CD1c-positive myeloid dendritic cell (primary cell): ENCODE measurements around the gene DGKE.
A peak's percentile ranks its signal among the peaks of the same experiment; 100 is the strongest.

ENCODE experiments used
- DNase-seq: peaks from one replicate; pipeline ENCODE4 v3.0.0-alpha.2; 2016; ENCODE audit errors: extremely low spot score

The DGKE gene

DNA sequence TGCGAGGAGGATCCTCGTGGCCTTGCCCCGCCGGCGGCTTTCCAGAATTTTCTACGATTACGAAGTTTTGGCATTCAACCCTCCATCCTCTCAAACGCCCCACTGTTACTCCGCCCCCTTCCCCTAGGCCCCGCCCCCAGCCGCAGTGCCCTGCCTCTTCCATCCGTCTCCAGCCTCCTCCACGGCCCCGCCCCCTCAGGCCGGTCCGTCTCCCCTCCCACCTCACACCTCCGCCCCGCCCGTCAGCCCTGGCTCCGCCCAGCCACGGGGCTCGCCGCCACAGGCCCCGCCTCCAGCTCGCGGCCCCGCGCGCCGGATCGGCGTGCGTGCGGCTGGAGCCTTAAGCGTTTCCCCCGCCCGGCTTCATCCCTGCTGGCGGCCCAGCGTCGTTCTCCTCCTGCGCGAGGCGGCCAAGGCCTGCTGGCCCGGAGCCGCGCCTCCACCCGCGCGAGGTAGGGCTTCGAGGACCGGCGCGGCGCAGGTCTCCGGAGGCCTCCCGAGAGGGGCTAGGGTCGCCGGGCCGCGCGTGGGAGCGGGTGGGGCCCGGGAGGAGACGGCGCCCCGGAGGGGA lies at the start of gene DGKE, which contains the start of gene C17orf67:
TSS of gene DGKE (plus strand) at position 343 of the 571 bp plus-strand sequence. CDS start 645 bp downstream, outside the sequence.
TSS of gene C17orf67 (minus strand) at position 112 of the 571 bp plus-strand sequence. CDS start 18,110 bp downstream, outside the sequence.
- peak; percentile 97 for DNase-seq

GRCh38 chr17:56785405-56785804 lies 48.5 kb upstream of the DGKE start:
- DNase-seq, result peak; percentile 13

- no peak for DNase-seq
Measured at GRCh38 chr17:56785997-56786680, 47.8 kb upstream of the DGKE start.

GRCh38 chr17:56786989-56787482 lies 46.9 kb upstream of the DGKE start:
- peak; percentile 96 for DNase-seq

GRCh38 chr17:56792267-56792666 lies 41.7 kb upstream of the DGKE start:
- no peak for DNase-seq

DNA sequence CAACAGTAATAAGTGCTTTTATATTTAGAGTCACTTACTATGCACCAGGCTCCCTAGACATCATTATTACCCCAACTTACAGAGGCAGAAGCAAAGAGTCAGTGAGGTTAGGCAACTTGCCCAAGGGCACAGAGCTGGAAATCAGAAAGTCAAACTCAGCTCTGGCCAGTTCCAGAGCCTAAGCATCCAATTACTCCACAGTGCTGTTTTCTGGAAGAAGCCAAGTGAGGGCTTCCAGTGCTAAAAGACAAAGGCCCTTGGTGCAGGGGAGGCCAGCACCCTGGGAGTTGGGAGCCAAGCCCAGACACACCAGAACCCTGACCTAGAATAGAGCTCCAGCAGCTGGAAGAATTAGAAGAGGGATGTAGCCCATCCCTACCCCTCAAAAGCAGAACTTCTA lies 40.4 kb upstream of the DGKE start:
- DNase-seq, result no peak

- DNase-seq, result peak; percentile 66
Measured at GRCh38 chr17:56793957-56794356, 40.0 kb upstream of the DGKE start.

GRCh38 chr17:56795221-56795865 lies 38.6 kb upstream of the DGKE start:
- no peak for DNase-seq

- no peak for DNase-seq
Measured at GRCh38 chr17:56796536-56796935, 37.4 kb upstream of the DGKE start.

DNA sequence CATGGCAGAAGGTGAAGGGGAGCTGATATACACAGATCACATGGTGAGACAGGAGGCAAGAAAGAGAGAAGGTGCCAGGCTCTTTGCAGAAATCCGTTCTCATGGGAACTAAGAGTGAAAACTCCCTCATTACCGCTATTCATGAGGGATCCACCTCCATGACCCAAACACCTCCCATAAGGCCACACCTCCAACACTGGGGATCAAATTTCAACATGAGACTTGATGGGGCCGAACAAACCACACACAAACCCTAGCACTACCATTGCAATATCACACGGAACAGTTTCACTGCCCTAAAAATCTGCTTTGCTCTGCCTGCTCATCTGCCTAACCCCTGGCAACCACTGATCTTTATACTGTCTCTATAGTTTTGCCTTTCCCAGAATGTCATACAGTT lies 35.0 kb upstream of the DGKE start:
- no peak for DNase-seq

- no peak for DNase-seq
Measured at GRCh38 chr17:56801459-56802178, 32.3 kb upstream of the DGKE start.

- no peak for DNase-seq
Measured at GRCh38 chr17:56803071-56803470, 30.9 kb upstream of the DGKE start.

DNA sequence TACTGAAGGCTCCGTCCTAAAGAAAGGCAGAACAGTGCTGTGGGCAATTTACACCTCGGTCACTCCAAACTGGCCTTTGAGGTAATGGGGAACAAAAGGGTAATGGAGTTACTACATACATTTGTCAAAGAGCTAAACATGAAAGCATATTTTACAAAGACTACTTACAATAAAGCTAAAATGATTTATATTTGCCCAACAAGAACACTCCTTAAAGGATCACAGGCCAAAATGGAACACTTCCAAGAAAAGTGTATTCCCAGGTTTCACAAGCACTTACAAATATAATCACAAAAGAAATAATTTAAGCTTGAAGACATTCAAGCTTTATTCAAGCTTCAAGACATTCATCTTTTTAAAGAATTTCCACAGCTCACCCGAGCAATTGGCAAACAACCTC lies 29.5 kb upstream of the DGKE start:
- no peak for DNase-seq

DNA sequence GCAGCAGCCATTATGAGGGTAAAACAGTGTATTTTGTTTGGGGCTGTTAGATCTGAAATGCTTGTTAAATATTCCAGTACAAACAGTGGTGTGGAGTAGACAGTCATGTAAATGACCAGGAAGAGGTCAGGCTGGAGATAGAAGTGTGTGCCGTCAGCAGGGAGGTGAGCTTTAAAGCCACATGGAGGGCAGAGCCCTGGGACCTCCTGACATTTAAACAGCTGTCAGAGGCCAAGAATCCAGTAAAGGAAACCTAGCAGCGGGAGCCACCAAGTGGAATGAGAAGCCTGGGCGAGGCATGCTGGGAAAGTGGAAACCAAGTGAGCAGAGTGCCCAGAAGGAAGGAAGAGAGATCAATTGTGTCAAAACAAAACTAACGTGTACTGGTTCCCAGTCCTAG lies 27.0 kb upstream of the DGKE start:
- no peak for DNase-seq

- no peak for DNase-seq
Measured at GRCh38 chr17:56807723-56808122, 26.2 kb upstream of the DGKE start.

DNA sequence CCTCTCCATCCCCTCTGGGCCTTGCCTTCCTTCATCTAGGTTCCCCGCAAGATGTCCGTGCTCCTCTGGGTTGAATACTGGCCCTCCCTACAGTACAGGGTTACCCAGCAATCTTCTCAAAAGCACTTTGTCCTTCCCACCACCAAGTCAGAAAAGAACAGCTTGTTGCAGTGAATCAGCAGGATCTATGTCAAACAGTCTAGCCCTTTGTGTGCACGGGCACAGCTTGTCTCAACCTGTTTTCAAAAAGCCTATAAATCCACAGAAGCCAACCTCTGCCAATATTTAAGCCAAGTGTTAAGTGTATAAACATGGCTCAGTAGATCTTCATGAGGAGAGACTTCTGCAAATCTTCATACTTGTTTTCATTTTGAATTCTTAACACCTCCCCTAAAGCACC lies 25.4 kb upstream of the DGKE start:
- DNase-seq, result no peak

- no peak for DNase-seq
Measured at GRCh38 chr17:56809106-56809819, 24.7 kb upstream of the DGKE start.

DNA sequence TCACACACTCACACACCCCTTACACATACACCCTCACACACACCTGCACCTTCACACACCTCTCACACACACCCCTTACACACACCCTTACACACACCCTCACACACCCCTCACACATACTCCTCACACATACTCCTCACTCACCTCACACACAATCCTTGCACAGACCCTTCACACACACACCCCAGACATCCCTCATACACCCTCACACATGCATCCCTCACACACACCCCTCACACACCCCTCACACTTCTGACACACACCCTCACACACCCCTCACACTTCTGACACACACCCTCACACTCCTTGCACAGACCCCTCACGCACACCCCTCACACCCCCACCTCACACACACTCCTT lies 24.2 kb upstream of the DGKE start:
- DNase-seq, result no peak

GRCh38 chr17:56810343-56810742 lies 23.6 kb upstream of the DGKE start:
- DNase-seq, result no peak

- no peak for DNase-seq
Measured at GRCh38 chr17:56810891-56811775, 22.8 kb upstream of the DGKE start.
